Activated T-cell treated with anti-CD3 and anti-CD28 coated beads for 24 hours (primary cell): ENCODE data around the gene FBXO34.
"Not testable (repeated sequence)": the region's sequence is repeated elsewhere in the genome, so short reads cannot be mapped to it uniquely, and the experiment has no call there.

Source experiments
- DNase-seq: peaks from one replicate; pipeline ENCODE4 v3.0.0-alpha.2; 2020; ENCODE audit warnings: low read depth

The FBXO34 gene

DNA sequence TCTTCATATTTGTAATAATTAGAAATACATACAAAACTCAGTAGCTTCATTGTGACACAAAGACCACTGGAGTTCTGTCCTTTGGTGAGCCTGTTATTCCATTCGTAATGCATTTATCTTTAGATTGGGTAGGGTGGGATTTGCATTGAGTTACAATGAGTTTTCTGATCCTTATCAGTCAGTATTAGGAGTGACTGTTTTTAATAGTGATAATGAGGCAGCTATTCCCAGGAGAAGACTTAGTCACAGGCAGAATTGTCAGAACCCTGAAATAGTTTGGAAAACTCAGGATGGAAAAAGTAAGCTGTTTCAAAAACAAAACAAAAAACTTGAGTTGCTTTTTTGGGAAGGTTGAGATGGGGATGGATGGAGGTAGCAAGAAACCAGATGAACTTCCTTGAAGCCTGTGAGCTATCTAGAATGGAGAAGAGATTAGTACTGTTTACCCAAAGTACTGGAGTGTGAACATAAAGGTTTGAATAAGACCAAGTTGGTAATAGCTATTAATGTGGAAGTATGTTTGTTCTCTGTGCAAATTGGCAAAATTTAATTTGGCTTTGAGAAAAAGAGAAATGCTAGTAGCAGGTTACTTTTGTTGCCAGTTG is 38.6 kb downstream of the FBXO34 start:
- no peak for DNase-seq

DNA sequence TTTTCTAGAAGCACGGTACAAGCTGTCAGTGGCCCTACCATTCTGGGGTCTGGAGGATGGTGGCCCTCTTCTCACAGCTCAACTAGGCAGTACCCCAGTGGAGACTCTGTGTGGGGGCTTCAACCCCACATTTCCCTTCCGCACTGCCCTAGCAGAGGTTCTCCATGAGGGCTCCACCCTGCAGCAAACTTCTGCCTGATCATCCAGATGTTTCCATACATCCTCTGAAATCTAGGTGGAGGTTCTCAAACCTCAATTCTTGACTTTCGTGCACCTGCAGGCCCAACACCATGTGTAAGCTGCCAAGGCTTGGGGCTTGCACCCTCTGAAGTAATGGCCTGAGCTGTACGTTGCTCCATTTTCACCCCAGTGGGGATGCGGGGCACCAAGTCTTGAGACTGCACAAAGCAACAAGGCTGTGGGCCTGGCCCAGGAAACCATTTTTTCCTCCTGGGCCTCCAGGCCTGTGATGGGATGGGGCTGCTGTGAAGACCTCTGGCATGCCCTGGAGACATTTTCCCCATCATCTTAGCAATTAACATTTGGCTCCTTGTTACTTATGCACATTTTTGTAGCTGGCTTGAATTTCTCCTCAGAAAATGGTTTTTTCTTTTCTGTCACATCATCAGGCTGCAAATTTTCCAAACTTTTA is 41.3 kb downstream of the FBXO34 start:
- DNase-seq = not testable (repeated sequence)

GRCh38 chr14:55313480-55313879 is 42.3 kb downstream of the FBXO34 start:
- DNase-seq = no peak

GRCh38 chr14:55314449-55314848 is 43.2 kb downstream of the FBXO34 start:
- DNase-seq = no peak

DNA sequence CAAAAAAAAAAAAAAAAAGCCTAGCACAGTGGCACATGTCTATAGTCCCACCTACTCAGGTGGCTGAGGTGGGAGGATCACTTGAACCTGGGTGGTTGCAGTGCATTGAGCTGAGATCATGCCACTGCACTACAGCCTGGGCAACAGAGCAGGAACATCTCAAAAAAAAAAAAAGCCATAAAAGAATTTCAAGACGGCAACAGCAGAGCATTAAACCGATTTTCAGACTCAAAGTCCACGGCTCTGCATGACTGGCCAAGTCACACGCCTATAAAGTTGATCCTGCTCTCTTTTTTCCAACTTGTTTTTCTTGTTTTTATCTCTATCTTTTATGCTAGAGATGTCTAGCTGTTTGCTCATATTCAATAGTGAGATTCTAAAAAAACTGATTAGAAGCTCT is 45.3 kb downstream of the FBXO34 start:
- DNase-seq = no peak

- DNase-seq = no peak
Measured at GRCh38 chr14:55317542-55318306, 46.5 kb downstream of the FBXO34 start.

- no peak for DNase-seq
Measured at GRCh38 chr14:55318694-55319093, 47.5 kb downstream of the FBXO34 start.

DNA sequence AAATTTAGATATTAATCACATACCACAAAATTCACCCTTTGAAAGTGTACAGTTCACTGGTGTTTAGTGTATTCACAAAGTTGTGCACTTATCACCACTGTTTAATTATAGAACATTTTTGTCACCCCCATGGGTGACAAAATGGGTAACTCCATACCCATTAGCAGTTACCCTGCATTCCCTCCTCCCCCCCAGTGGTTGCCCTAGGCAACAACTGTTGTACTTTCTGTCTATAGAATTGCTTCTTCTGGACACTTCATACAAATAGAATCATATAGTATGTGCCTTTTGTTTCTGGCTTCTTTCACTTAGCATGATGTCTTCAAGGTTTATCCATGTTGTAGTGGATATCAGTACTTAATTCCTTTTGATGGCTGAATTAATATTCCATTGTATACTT is 52.7 kb downstream of the FBXO34 start:
- no peak for DNase-seq

GRCh38 chr14:55324812-55325211 is 53.6 kb downstream of the FBXO34 start:
- no peak for DNase-seq

GRCh38 chr14:55327179-55327578 is 56.0 kb downstream of the FBXO34 start:
- no peak for DNase-seq

DNA sequence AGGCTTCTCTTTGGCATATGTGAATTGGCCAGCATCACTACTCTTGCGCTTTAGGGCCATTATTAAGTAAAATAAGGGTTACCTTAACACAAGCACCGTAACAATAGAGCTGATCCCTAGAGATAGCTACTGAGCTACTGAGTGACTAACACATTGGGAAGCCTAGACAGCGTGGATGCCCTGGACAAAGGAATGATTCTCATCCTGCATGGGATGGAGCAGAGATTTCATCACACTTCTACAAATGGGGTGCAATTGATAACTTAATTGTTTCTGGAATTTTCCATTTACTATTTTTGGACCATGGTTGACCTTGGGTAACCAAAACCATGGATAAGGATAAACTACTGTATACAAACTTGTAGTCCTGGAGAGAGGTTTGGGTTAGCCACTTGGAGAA is 57.1 kb downstream of the FBXO34 start:
- no peak for DNase-seq

GRCh38 chr14:55329999-55330710 is 58.9 kb downstream of the FBXO34 start:
- peak; percentile 41 for DNase-seq

DNA sequence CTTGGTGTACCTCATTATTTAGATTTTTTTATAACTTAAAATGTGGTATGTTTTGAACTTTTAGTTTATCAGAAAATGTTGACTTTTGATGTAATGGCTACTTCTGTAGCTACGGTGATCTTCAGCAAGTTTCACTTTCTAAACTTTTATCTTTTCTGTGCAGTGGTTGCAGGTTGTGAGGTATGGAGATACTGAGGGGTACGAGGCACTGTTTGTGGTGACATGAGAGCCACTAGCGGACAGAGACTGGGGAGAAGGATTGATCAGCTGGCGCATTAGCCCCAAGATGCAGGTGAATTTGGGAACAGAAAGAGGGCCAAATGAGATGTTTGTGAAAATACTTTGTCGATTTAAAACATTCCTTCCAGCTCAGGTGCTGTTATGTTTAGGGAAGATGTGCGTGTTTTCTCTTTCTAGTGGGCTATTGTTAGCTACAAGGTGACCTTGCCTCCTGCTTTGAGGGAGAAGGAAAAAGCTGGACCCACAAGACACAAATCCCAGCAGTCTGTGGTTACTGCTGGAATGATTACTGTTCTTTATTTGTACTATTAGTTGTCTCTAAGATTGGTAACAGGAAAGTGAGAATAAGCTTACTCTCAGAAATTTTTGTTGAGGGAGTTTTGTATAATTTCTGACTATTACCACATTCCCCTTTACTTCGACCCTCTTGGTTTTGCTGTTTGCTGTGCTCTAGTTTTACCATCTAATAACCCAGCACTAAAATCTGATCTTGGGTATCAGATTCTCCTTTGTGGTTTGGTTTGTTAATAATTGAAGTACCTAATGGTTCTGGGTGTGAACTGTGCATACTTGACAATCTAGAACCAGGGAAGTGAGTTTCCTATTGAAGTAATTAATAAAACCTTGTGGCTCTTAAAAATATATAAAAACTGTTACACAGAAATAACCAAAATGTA is 61.7 kb downstream of the FBXO34 start:
- DNase-seq = no peak

GRCh38 chr14:55333711-55334485 is 62.7 kb downstream of the FBXO34 start:
- no peak for DNase-seq

GRCh38 chr14:55336162-55336561 is 64.9 kb downstream of the FBXO34 start:
- DNase-seq = no peak

DNA sequence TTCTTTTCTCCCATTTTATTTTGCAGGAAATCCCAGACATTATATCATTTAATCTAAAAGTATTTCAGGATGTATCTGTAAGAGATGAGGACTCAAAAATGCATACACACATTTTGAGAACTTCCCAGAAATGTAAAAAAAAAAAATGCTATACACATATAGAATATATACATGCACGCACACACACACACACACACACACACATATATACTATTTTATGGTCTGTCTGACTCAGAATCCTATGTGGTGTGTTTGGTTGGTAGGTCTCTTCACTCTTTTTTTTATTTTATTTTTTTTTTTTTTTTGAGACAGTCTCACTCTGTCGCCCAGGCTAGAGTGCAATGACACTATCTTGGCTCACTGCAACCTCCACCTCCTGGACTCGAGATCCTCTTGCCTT is 65.5 kb downstream of the FBXO34 start:
- no peak for DNase-seq

GRCh38 chr14:55339770-55340169 is 68.5 kb downstream of the FBXO34 start:
- DNase-seq = peak; percentile 31

DNA sequence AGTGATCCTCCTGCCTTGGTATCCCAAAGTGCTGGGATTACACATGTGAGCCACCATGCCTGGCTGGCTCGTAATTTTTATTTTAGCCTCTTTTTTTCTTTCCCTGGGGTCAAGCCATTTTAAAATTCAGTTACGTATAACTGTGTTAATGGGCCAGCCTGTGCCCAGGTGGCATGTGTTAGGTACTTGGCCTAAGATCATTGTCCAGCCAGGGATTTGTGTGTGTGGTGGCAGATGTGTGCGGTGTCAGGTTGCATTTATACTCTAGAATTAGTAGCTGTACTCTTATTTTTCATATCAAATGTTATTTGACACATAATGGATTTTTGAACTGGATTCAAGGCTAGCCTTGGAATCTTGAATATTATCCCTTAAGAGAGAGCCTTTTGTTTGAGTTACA is 69.3 kb downstream of the FBXO34 start:
- no peak for DNase-seq

DNA sequence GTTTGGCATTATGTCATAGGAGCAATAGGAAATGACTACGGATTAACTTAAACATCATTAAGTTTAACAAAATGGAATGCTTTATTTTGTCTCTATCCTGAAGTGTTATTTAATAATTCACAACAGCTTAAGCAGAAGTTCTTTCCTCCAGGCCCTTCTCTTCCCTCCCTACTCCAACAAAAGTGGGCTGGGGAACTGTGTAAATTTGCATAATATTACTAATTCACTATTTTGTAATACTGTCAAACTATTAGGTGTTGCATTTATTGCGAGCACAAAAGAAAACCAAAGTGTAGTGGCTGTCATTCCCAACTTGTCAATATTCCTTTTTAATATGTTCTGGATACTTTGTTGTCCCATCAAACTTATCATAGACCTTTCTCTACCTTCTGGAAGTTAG is 70.6 kb downstream of the FBXO34 start:
- DNase-seq = no peak

- not testable (repeated sequence) for DNase-seq
Measured at GRCh38 chr14:55344582-55345163, 73.5 kb downstream of the FBXO34 start.
